HS-27A (cell line): Measurements from ENCODE around the gene C22orf42.
"Not testable (repeated sequence)": the region's sequence is repeated elsewhere in the genome, so short reads cannot be mapped to it uniquely, and the experiment has no call there.

Experiments used
- DNase-seq: peaks from one replicate; pipeline ENCODE4 v3.0.0-alpha.2; 2012; ENCODE audit warnings: low read depth, missing footprints

Gene C22orf42

GRCh38 chr22:32158712-32159533 lies at the start of gene C22orf42:
Gene C22orf42, minus strand, starts transcription at chr22:32159303. Its CDS starts 88 bp downstream, at chr22:32159215.
- no peak for DNase-seq

GRCh38 chr22:32208681-32209080 lies 49.6 kb upstream of the C22orf42 start:
- no peak for DNase-seq

- no peak for DNase-seq
These were observed 48.9 kb upstream of the C22orf42 start for GRCh38 chr22:32207971-32208480.

GRCh38 chr22:32206774-32207758 lies 48.0 kb upstream of the C22orf42 start:
- DNase-seq = no peak

- DNase-seq = no peak
These were observed 47.1 kb upstream of the C22orf42 start for GRCh38 chr22:32205974-32206773.

- no peak for DNase-seq
These were observed 46.0 kb upstream of the C22orf42 start, which contains the start of gene RFPL2 for GRCh38 chr22:32204856-32205722. Gene RFPL2, minus strand, starts transcription at chr22:32205073. Its CDS starts 2,622 bp downstream, at chr22:32202451.

- DNase-seq = no peak
These were observed 45.1 kb upstream of the C22orf42 start for GRCh38 chr22:32204040-32204855.

GRCh38 chr22:32203181-32204039 lies 44.3 kb upstream of the C22orf42 start:
- no peak for DNase-seq

GRCh38 chr22:32202539-32203180 lies 43.6 kb upstream of the C22orf42 start:
- DNase-seq = no peak

GRCh38 chr22:32202161-32202538 lies 43.0 kb upstream of the C22orf42 start:
- DNase-seq = no peak

GRCh38 chr22:32200752-32201151 lies 41.6 kb upstream of the C22orf42 start:
- no peak for DNase-seq

- no peak for DNase-seq
These were observed 40.9 kb upstream of the C22orf42 start for GRCh38 chr22:32199961-32200360.

- no peak for DNase-seq
These were observed 40.2 kb upstream of the C22orf42 start for GRCh38 chr22:32199341-32199740.

GRCh38 chr22:32197553-32198226 lies 38.6 kb upstream of the C22orf42 start:
- DNase-seq = not testable (repeated sequence)

- DNase-seq = not testable (repeated sequence)
These were observed 36.8 kb upstream of the C22orf42 start for GRCh38 chr22:32195900-32196299.

GRCh38 chr22:32193346-32193745 lies 34.2 kb upstream of the C22orf42 start:
- DNase-seq = not testable (repeated sequence)

- DNase-seq = not testable (repeated sequence)
These were observed 31.9 kb upstream of the C22orf42 start for GRCh38 chr22:32191021-32191420.

GRCh38 chr22:32185821-32186220 lies 26.7 kb upstream of the C22orf42 start:
- no peak for DNase-seq
